DND-41 (cell line): ENCODE results near the gene PTCD2.

Source experiments
- ATAC-seq: fragments of 200-7000 bp; cut with Tn5 transposase; 3 replicates; pipeline ENCODE4 v1.9.1; 2021; ENCODE audit warnings: low read depth; ENCODE audit not compliant: insufficient read depth
- DNase-seq: peaks from one replicate; pipeline ENCODE4 v3.0.0-alpha.2; 2020
- H2AFZ ChIP-seq: 2 replicates; pipeline ENCODE4 v1.6.0; 2012; ENCODE audit warnings: low read depth, low read length
- H3K27ac ChIP-seq: 2 replicates; pipeline ENCODE4 v1.5.1; 2012; ENCODE audit warnings: low read length, inconsistent platforms
- H3K27me3 ChIP-seq: fragments of 200-600 bp; sonication (generic); 2 replicates; pipeline ENCODE4 v1.6.0; 2012; ENCODE audit warnings: low read length, mild to moderate bottlenecking, inconsistent platforms; ENCODE audit not compliant: insufficient read depth, poor library complexity
- H3K36me3 ChIP-seq: 2 replicates; pipeline ENCODE4 v1.5.1; 2012; ENCODE audit warnings: low read length, inconsistent platforms; ENCODE audit not compliant: insufficient read depth
- H3K4me1 ChIP-seq: 2 replicates; pipeline ENCODE4 v1.5.1; 2012; ENCODE audit warnings: mild to moderate bottlenecking, low read length; ENCODE audit not compliant: insufficient read depth
- H3K4me2 ChIP-seq: 2 replicates; pipeline ENCODE4 v1.6.0; 2012; ENCODE audit warnings: mild to moderate bottlenecking, moderate library complexity, low read length, inconsistent platforms; ENCODE audit not compliant: insufficient read depth
- H3K4me3 ChIP-seq, 2 experiments: fragments of 200-600 bp in 1 of 2; shearing (Covaris generic) in 1 of 2; 2 replicates each; pipeline ENCODE4 v1.5.1; 2012 to 2016; ENCODE audit warnings: inconsistent platforms in 2 of 2, low read length in 2 of 2, mild to moderate bottlenecking in 2 of 2, low read depth in 1 of 2, moderate library complexity in 1 of 2
- H3K79me2 ChIP-seq: 2 replicates; pipeline ENCODE4 v1.6.0; 2012; ENCODE audit warnings: low read length, inconsistent platforms; ENCODE audit not compliant: insufficient read depth
- H3K9ac ChIP-seq: 2 replicates; pipeline ENCODE4 v1.6.0; 2012; ENCODE audit warnings: low read depth, mild to moderate bottlenecking, inconsistent platforms, low read length, moderate library complexity
- H3K9me3 ChIP-seq: 2 replicates; pipeline ENCODE4 v1.5.1; 2012; ENCODE audit warnings: low read length, moderate library complexity, mild to moderate bottlenecking, inconsistent platforms; ENCODE audit not compliant: insufficient read depth, severe bottlenecking
- H4K20me1 ChIP-seq: 2 replicates; pipeline ENCODE4 v1.6.0; 2012; ENCODE audit warnings: low read length; ENCODE audit not compliant: insufficient read depth
- EZH2 ChIP-seq: IDR thresholded peaks from 3 replicates; pipeline ENCODE4 v1.6.1; 2012; ENCODE audit warnings: borderline replicate concordance, low read depth, mild to moderate bottlenecking, moderate library complexity, low read length, inconsistent platforms; ENCODE audit not compliant: severe bottlenecking
- TF ChIP-seq, protein P1 (sequence below): IDR thresholded peaks from 2 replicates; pipeline ENCODE4 v1.5.1; 2012; ENCODE audit warnings: borderline replicate concordance, low read length, moderate library complexity, mild to moderate bottlenecking; ENCODE audit not compliant: poor library complexity, severe bottlenecking; ENCODE audit errors: extremely low read depth

Gene PTCD2

DNA sequence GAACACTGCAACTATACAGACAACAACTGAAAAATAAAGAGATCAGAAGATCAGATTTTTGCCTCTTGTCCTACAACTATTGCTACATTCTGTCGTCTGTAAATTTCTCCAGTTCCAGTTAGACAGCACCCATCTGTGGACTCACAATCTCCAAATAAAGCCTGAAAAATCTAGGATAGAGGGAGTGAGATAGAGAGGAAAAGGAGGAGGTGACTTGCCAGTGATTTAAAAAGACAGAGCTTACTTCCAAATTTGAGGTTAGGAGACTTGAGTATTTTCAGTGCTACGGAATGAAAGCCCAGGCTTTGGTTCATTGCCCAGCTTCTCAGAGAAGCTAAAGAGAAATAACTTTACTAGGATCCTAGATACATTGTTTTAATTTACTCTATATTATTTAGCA, 63.6 kb downstream of the PTCD2 start:
- H4K20me1 ChIP-seq: no peaks in the 10 kb centered on the region
- no peak overlapping the region for H3K4me3 ChIP-seq
- no peak overlapping the region for H3K4me2 ChIP-seq
- H2AFZ ChIP-seq: no peak overlapping the region
- no peaks in the 10 kb centered on the region for H3K4me1 ChIP-seq
- H3K27ac ChIP-seq: no peak overlapping the region
- TF ChIP-seq, protein P1, sequence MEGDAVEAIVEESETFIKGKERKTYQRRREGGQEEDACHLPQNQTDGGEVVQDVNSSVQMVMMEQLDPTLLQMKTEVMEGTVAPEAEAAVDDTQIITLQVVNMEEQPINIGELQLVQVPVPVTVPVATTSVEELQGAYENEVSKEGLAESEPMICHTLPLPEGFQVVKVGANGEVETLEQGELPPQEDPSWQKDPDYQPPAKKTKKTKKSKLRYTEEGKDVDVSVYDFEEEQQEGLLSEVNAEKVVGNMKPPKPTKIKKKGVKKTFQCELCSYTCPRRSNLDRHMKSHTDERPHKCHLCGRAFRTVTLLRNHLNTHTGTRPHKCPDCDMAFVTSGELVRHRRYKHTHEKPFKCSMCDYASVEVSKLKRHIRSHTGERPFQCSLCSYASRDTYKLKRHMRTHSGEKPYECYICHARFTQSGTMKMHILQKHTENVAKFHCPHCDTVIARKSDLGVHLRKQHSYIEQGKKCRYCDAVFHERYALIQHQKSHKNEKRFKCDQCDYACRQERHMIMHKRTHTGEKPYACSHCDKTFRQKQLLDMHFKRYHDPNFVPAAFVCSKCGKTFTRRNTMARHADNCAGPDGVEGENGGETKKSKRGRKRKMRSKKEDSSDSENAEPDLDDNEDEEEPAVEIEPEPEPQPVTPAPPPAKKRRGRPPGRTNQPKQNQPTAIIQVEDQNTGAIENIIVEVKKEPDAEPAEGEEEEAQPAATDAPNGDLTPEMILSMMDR: no peak
- no peak for TF ChIP-seq EZH2
- no peak for DNase-seq
- no peak for ATAC-seq
- H3K27me3 ChIP-seq: peaks cover 19% of the 10 kb centered on the region
- no peaks in the 10 kb centered on the region for H3K79me2 ChIP-seq
- no peaks in the 10 kb centered on the region for H3K9me3 ChIP-seq
- no peaks in the 10 kb centered on the region for H3K36me3 ChIP-seq
- H3K9ac ChIP-seq: no peak overlapping the region

DNA sequence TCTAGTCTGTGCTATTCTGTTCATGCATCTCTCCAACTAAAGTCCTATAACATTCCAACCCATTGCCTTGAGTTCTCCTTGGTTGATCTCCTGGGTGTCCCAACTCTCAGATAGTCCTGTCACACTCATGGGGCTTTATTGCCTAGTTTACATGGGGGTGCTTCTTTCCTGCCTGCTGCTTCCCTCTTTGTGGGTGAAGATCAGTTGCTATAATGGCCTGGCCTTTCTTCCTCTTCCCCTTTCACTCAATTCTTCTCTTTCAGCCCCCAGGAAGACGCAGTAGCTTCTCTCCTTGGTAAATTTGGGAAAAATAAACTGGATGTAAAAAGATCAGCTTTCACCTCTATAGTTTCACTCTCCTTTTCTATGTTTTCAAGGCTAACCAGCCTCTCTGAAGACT, 66.5 kb downstream of the PTCD2 start:
- Histone ChIP-seq H3K27me3 (peaks cover 21% of the 10 kb centered on the region), H3K9ac (no peak overlapping the region), H3K4me2 (no peak overlapping the region), H3K79me2 (no peaks in the 10 kb centered on the region), H3K27ac (no peak overlapping the region), H3K4me1 (no peaks in the 10 kb centered on the region), H3K9me3 (no peaks in the 10 kb centered on the region), H3K36me3 (no peaks in the 10 kb centered on the region), H2AFZ (no peak overlapping the region), H3K4me3 (no peak overlapping the region), H4K20me1 (no peaks in the 10 kb centered on the region)
- TF ChIP-seq EZH2: no peak
- TF ChIP-seq, protein P1: no peak
- no peak for ATAC-seq
- DNase-seq: no peak

DNA sequence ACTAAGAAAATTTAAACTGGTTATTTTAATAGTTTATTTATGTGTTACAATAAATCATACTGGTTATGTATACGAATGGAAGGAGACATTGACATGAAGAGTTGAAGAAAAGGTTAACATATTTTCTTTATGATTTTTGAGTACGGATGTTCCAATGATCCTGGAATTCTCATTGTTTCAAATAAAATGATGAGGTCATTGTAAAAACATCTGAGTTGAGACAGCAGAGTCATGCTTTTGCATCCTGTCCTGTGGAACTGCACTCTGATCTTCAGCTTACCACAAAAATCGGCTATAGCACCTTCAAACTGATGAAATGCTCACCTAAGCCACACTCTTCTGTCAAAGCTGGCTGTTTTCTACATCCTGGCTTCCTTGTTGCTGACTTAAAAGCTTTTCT, 67.8 kb downstream of the PTCD2 start:
- ATAC-seq (no peak), DNase-seq (no peak)
- Histone ChIP-seq H3K9ac (no peak overlapping the region), H3K27me3 (peaks cover 23% of the 10 kb centered on the region), H3K4me1 (no peaks in the 10 kb centered on the region), H3K9me3 (no peaks in the 10 kb centered on the region), H3K27ac (no peak overlapping the region), H3K36me3 (no peaks in the 10 kb centered on the region), H3K4me2 (no peak overlapping the region), H2AFZ (no peak overlapping the region), H3K4me3 (no peak overlapping the region), H3K79me2 (no peaks in the 10 kb centered on the region), H4K20me1 (no peaks in the 10 kb centered on the region)
- no peak for TF ChIP-seq EZH2
- TF ChIP-seq, protein P1: no peak

DNA sequence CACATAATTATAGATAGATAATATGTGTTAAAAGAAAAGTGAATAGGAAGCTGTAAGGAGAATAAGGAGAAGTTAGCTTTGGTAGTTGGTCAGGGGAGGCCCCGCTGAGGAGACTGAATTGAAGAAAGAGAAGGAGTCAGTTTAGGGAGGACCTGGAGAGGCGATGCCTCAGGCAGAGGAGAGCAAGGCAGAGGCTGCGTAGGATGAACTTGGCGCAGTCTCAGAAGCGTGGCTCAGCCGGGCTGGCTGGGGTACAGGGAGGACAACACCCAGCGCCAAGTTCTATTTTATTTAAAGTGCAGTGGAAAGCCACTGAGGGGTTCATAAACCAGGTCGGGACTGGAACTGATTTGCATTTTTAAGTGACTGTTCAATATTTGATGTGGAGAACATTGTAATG, 68.5 kb downstream of the PTCD2 start:
- Histone ChIP-seq H3K79me2 (no peaks in the 10 kb centered on the region), H3K36me3 (no peaks in the 10 kb centered on the region), H3K27me3 (peaks cover 21% of the 10 kb centered on the region), H3K4me2 (no peak overlapping the region), H3K4me3 (no peak overlapping the region), H3K9ac (no peak overlapping the region), H3K4me1 (no peaks in the 10 kb centered on the region), H4K20me1 (no peaks in the 10 kb centered on the region), H3K27ac (no peak overlapping the region), H2AFZ (no peak overlapping the region), H3K9me3 (no peaks in the 10 kb centered on the region)
- no peak for DNase-seq
- ATAC-seq: no peak
- TF ChIP-seq EZH2: no peak
- TF ChIP-seq, protein P1: no peak
